PC-9 (cell line): ENCODE measurements around the gene NPM1.

Experiments used
- EZH2 ChIP-seq: fragments of 200-600 bp; sonication (generic); IDR thresholded peaks from 2 replicates; pipeline ENCODE4 v1.8.0; 2017; ENCODE audit warnings: antibody characterized with exemption, low read depth
- TF ChIP-seq, protein P1 (sequence below): fragments of 200-600 bp; sonication (generic); conservative IDR thresholded peaks from 2 replicates; pipeline ENCODE4 v1.6.1; 2017; ENCODE audit warnings: mixed run types, antibody characterized with exemption, mild to moderate bottlenecking, moderate library complexity

DNA sequence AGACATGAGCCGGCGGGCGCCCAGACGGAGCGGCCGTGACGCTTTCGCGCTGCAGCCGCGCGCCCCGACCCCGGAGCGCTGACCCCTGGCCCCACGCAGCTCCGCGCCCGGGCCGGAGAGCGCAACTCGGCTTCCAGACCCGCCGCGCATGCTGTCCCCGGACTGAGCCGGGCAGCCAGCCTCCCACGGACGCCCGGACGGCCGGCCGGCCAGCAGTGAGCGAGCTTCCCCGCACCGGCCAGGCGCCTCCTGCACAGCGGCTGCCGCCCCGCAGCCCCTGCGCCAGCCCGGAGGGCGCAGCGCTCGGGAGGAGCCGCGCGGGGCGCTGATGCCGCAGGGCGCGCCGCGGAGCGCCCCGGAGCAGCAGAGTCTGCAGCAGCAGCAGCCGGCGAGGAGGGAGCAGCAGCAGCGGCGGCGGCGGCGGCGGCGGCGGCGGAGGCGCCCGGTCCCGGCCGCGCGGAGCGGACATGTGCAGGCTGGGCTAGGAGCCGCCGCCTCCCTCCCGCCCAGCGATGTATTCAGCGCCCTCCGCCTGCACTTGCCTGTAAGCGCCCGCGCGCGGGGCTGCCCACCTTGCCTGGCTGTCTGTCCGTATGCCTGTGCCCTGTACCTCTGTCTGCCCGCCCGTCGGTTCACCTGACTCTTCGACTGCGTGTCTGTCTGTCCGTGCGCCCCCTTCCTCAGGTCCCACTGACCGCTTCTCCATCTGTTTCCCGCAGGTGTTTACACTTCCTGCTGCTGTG, 32.2 kb downstream of the NPM1 start:
- TF ChIP-seq, protein P1, sequence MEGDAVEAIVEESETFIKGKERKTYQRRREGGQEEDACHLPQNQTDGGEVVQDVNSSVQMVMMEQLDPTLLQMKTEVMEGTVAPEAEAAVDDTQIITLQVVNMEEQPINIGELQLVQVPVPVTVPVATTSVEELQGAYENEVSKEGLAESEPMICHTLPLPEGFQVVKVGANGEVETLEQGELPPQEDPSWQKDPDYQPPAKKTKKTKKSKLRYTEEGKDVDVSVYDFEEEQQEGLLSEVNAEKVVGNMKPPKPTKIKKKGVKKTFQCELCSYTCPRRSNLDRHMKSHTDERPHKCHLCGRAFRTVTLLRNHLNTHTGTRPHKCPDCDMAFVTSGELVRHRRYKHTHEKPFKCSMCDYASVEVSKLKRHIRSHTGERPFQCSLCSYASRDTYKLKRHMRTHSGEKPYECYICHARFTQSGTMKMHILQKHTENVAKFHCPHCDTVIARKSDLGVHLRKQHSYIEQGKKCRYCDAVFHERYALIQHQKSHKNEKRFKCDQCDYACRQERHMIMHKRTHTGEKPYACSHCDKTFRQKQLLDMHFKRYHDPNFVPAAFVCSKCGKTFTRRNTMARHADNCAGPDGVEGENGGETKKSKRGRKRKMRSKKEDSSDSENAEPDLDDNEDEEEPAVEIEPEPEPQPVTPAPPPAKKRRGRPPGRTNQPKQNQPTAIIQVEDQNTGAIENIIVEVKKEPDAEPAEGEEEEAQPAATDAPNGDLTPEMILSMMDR = no peak
- no peak for TF ChIP-seq EZH2
